ENCODE results near the gene RNF207. TPM values are rescaled to one million over a fixed set of nuclear protein-coding genes. Genes with fewer than 3 reads are reported as not detected.

RNF207 gene
- total and polyA plus RNA-seq, 2 of the 4 experiments (the other 2 are of a cell fraction): 2.7 to 17.2 TPM

GRCh38 chr1:6174621-6175410 is 31.1 kb upstream of the RNF207 start:
- no TSS peak for BruUV-seq (replicated peaks)
- Histone ChIP-seq H4K5ac (ENCODE audit: low read depth, low read length) (no peak overlapping the region), H4K91ac (ENCODE audit: insufficient read depth, low read depth, low read length) (no peak overlapping the region), H3K9ac (ENCODE audit: low read depth, low read length) (no peak overlapping the region), H2BK20ac (ENCODE audit: low read depth, low read length) (no peak overlapping the region), H2AK5ac (ENCODE audit: low read depth, low read length) (no peak overlapping the region), H2BK15ac (ENCODE audit: low read depth, low read length) (no peak overlapping the region), H3K36me3 (ENCODE audit: control insufficient read depth, insufficient read depth, low read length) (no peaks in the 10 kb centered on the region), H2AFZ (replicated peaks; ENCODE audit: low read length, poor library complexity) (no peak overlapping the region), H3K27ac (ENCODE audit: insufficient read depth, low read length) (no peak overlapping the region), H2AK9ac (replicated peaks; ENCODE audit: low read depth, low read length, poor library complexity) (no peak overlapping the region), H3K56ac (ENCODE audit: extremely low read depth, insufficient read depth, low read length) (no peak overlapping the region), H4K20me1 (ENCODE audit: insufficient read depth, low read length) (0 out of 2 replicates have a peak, but pooled peaks cover 3% of the 10 kb centered on the region), H3K79me1 (ENCODE audit: low read depth in 1 of 2, low read length in 2 of 2) (no peaks in the 10 kb centered on the region), H3K18ac (ENCODE audit: low read depth, low read length) (no peak overlapping the region), H3K9me1 (ENCODE audit: insufficient read depth, low read length) (no peaks in the 10 kb centered on the region), H3K4me2 (ENCODE audit: low read depth, low read length) (no peak overlapping the region), H3K27me3 (ENCODE audit: control insufficient read depth, insufficient read depth, low read length) (peaks cover 39% of the 10 kb centered on the region), H4K8ac (ENCODE audit: low read depth in 2 of 2, low read length in 2 of 2) (no peak overlapping the region), H3K4me3 (ENCODE audit: insufficient read depth, low read depth, low read length) (no peak overlapping the region), H3K4ac (ENCODE audit: low read depth, low read length) (no peak overlapping the region), H3K14ac (replicated peaks; ENCODE audit: low read depth, low read length) (no peak overlapping the region), H2BK5ac (ENCODE audit: low read depth, low read length, poor library complexity, severe bottlenecking) (peak overlapping the region; percentile 67), H3K23ac (ENCODE audit: low read depth, low read length) (no peak overlapping the region), H3K4me1 (ENCODE audit: control insufficient read depth, insufficient read depth, low read length) (0 out of 2 replicates have a peak, but pooled peaks cover 2% of the 10 kb centered on the region), H3K9me3 (ENCODE audit: control insufficient read depth, insufficient read depth, low read length) (no peaks in the 10 kb centered on the region; the same call in 1 of the 2 replicates), H2BK120ac (ENCODE audit: low read depth, low read length) (no peak overlapping the region)
- in situ Hi-C loops (cut with MboI; ENCODE audit: low sequenced_read_pairs): no loop called here
- intact Hi-C loops (cut with micrococcal nuclease): loop anchor here (5.0 kb wide), 1 partner anchor 123 kb away; no protein-coding TSS in a partner anchor
- CTCF ChIA-PET: no interaction called here
- WGBS, 2 experiments (ENCODE audit: extremely low coverage in 2 of 2, insufficient read length in 1 of 2): 66 to 100% methylated on average over 5 of the region's 5 CpGs
- POLR2A ChIA-PET (ENCODE audit: unreplicated experiment): no interaction called here
- DNase-seq (no peak), ATAC-seq (ENCODE audit: low read depth) (no peak)
- TF ChIP-seq MXI1 (IDR thresholded peaks at IDR 0.05; ENCODE audit: borderline replicate concordance, low read depth, low read length) (no peak), CEBPB (IDR thresholded peaks at IDR 0.05; ENCODE audit: low read depth, low read length) (no peak), BHLHE40 (IDR thresholded peaks at IDR 0.05; ENCODE audit: low read depth, low read length) (no peak), NFE2L2 (IDR thresholded peaks at IDR 0.05; ENCODE audit: low read depth, low read length) (no peak), MAZ (IDR thresholded peaks at IDR 0.05; ENCODE audit: borderline replicate concordance, low read depth, low read length) (no peak), FOS (IDR thresholded peaks at IDR 0.05; ENCODE audit: low read depth, low read length) (no peak), CTCF (conservative IDR thresholded peaks at IDR 0.05; ENCODE audit: low read depth, low read length) (no peak)
- dilution Hi-C loops (cut with HindIII; ENCODE audit: low sequenced_read_pairs, unreplicated experiment): no loop called here
